Small intestine (tissue), 7 donors: ENCODE data around the gene ERP29. TPM values are rescaled to one million over a fixed set of nuclear protein-coding genes. Genes with fewer than 3 reads are reported as not detected.
"Not testable (repeated sequence)": the region's sequence is repeated elsewhere in the genome, so short reads cannot be mapped to it uniquely, and the experiment has no call there.

ENCODE experiments used
- DNase-seq, 2 donors: peaks; one replicate each; pipeline versions ENCODE4 v3.0.0 to v3.0.0-alpha.2; 2013
- FAIRE-seq: peaks from 2 replicates; lab custom pipeline; 2012; peaks lifted over from hg19 to GRCh38; lab: Jason Lieb, UNC
- H3K27ac ChIP-seq, 3 donors: one replicate each; pipeline ENCODE4 v1.5.1; 2013; ENCODE audit warnings: low read length in 2 of 3, mild to moderate bottlenecking in 2 of 3, control low read depth in 1 of 3, inconsistent platforms in 1 of 3, low read depth in 1 of 3, moderate library complexity in 1 of 3
- H3K27me3 ChIP-seq, 3 donors: one replicate each; pipeline ENCODE4 v1.6.1; 2013; ENCODE audit warnings: low read length in 3 of 3, inconsistent platforms in 1 of 3; ENCODE audit not compliant: control insufficient read depth in 3 of 3, insufficient read depth in 3 of 3
- H3K36me3 ChIP-seq, 3 donors: one replicate each; pipeline ENCODE4 v1.6.1; 2013; ENCODE audit warnings: low read length in 3 of 3, inconsistent platforms in 1 of 3, low read depth in 1 of 3, mild to moderate bottlenecking in 1 of 3, moderate library complexity in 1 of 3; ENCODE audit not compliant: control insufficient read depth in 3 of 3, insufficient read depth in 2 of 3
- H3K4me1 ChIP-seq, 3 donors: one replicate each; pipeline ENCODE4 v1.6.1; 2013; ENCODE audit warnings: low read length in 2 of 3, inconsistent platforms in 1 of 3, low read depth in 1 of 3, mild to moderate bottlenecking in 1 of 3, moderate library complexity in 1 of 3; ENCODE audit not compliant: control insufficient read depth in 3 of 3, insufficient read depth in 2 of 3
- H3K4me3 ChIP-seq, 3 donors: one replicate each; pipeline ENCODE4 v1.5.1; 2013; ENCODE audit warnings: low read length in 3 of 3, control low read depth in 1 of 3, inconsistent platforms in 1 of 3, low read depth in 1 of 3, mild to moderate bottlenecking in 1 of 3, moderate library complexity in 1 of 3
- H3K9me3 ChIP-seq, 2 donors: one replicate each; pipeline ENCODE4 v1.6.1; 2013; ENCODE audit warnings: low read depth in 1 of 2, low read length in 1 of 2; ENCODE audit not compliant: control insufficient read depth in 2 of 2, insufficient read depth in 1 of 2
- WGBS, 3 donors: extraction: QIAGEN DNeasy Blood & Tissue Kit; methylation state at CpG; one replicate each; pipeline ENCODE4 v1.1.7; 2013; 5-methylcytosine and 5-hydroxymethylcytosine counted together
- polyA plus RNA-seq, 4 donors: library from polyadenylated mRNA; stranded (reverse) in 3 of 4; unstranded in 1 of 4; fragments of 200-250 nt in 3 of 4; fragments of 120-200 nt in 1 of 4; gene quantifications; one replicate each; pipeline versions ENCODE4 v1.2.1 to v1.2.3, GENCODE V29; 2013
- donor health status: healthy with polysubstance abuse.
- donor health status: control.
- donor health status: control.
- donor health status: Bipolar disorder and iron deficiency.
- donor health status: healthy.

The ERP29 gene
- polyA plus RNA-seq, 4 donors: 64.9 to 213 (median 144) TPM

- peaks cover 0 to 13% (median 4%) of the 10 kb centered on the region in 3 donors for H3K4me1 ChIP-seq
- H3K4me3 ChIP-seq: no peak overlapping the region
- H3K27me3 ChIP-seq: no peaks in the 10 kb centered on the region
- peaks cover 0 to 13% (median 0%) of the 10 kb centered on the region in 3 donors for H3K36me3 ChIP-seq
- DNase-seq (no peak), FAIRE-seq (no peak)
- H3K9me3 ChIP-seq: no peaks in the 10 kb centered on the region
- no peak overlapping the region for H3K27ac ChIP-seq
- WGBS, 3 donors: 87 to 94% (median 92%) methylated on average over 9 of the region's 9 CpGs
Observed at GRCh38 chr12:112007945-112008344, 5.3 kb upstream of the ERP29 start.

- WGBS, 3 donors: 50 to 63% (median 54%) methylated on average over 3 of the region's 3 CpGs
- DNase-seq: no peak
- FAIRE-seq: no peak
Observed at GRCh38 chr12:112008918-112009317, 4.3 kb upstream of the ERP29 start.

DNA sequence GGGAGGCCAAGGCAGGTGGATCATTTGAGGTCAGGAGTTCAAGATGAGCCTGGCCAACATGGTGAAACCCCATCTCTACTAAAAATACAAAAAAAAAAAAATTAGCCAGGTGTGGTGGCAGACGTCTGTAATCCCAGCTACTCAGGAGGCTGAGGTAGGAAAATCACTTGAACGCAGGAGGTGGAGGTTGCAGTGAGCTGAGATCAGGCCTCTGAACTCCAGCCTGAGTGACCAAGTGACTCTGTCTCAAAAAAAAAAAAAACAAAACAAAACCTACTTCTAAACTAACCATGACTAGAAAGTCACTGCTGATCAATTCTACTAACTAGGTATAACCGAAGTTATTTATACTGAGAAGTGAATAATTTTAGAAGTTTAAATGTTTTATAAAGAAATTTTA lies 3.6 kb upstream of the ERP29 start:
- 63 to 80% (median 67%) methylated on average over 3 of the region's 3 CpGs for WGBS, 3 donors
- not testable (repeated sequence) for H3K9me3 ChIP-seq, H3K27ac ChIP-seq, H3K27me3 ChIP-seq, FAIRE-seq, H3K4me3 ChIP-seq, H3K36me3 ChIP-seq, DNase-seq
- H3K4me1 ChIP-seq: peaks cover 2 to 16% (median 4%) of the 10 kb centered on the region in 3 donors

More at GRCh38 chr12:112008918-112009317, 4.3 kb upstream of the ERP29 start:
- Histone ChIP-seq H3K27me3 (no peaks in the 10 kb centered on the region), H3K36me3 (peaks cover 0 to 12% (median 0%) of the 10 kb centered on the region in 3 donors), H3K27ac (no peak overlapping the region), H3K9me3 (no peaks in the 10 kb centered on the region), H3K4me3 (no peak overlapping the region), H3K4me1 (peaks cover 0 to 13% (median 4%) of the 10 kb centered on the region in 3 donors)

DNA sequence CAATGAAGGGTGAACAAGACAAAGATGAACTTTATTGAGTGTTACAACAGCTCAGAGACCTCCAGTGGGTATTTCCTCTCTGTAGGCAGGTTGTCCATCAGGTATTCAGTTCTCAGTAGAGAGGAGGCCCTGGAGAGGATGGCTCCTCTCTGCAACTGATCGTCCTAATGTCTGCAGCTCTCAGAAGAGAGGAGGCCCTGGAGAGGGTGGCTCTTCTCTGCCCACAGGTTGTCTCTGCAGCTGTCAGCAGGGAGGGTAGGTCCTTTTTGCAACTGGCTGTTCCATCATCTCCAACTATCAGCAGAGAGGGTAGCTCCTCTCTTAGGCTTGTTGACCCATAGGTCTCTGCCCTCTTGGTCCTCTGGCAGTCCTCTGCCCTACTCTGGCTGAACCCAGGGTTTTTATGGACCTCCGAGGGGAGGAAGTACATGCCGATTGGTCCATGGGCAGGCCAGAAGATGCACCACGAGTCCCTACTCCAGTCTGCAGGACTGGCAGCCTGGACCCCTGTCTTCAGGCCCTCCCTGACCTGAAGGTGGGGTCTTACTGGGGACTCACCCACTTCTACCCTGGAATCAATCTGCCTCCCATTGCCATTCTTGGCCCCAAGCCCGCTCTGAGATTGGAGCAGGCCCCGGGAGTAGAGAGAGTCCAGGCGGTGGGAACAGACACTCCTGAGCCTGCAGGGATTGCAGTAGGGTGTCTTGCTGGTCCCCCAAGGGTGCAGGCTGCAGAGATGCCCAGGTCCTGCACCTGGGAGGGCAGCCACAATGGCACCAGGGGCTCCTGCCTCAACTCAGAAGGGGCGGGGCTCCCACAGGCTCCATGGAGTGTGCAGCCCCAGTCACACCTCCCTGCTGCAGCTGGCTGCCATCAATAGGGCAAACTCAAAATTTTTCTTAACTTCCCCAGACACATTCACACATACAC lies 2.5 kb upstream of the ERP29 start:
- Histone ChIP-seq H3K9me3 (no peaks in the 10 kb centered on the region), H3K4me3 (no peak overlapping the region), H3K36me3 (peaks cover 0 to 10% (median 0%) of the 10 kb centered on the region in 3 donors), H3K27me3 (no peaks in the 10 kb centered on the region), H3K27ac (no peak overlapping the region), H3K4me1 (peaks cover 3 to 18% (median 4%) of the 10 kb centered on the region in 3 donors)
- FAIRE-seq: no peak
- 91 to 97% (median 96%) methylated on average over 8 of the region's 8 CpGs for WGBS, 3 donors
- DNase-seq: no peak

- Histone ChIP-seq H3K9me3 (no peaks in the 10 kb centered on the region), H3K4me3 (peak overlapping the region in 1 of 3 donors; percentile 89), H3K27me3 (no peaks in the 10 kb centered on the region), H3K4me1 (peaks cover 3 to 18% (median 4%) of the 10 kb centered on the region in 3 donors), H3K27ac (peak overlapping the region in 2 of 3 donors; percentile 96 to 99), H3K36me3 (peaks cover 0 to 14% (median 3%) of the 10 kb centered on the region in 3 donors)
- FAIRE-seq (no peak), DNase-seq (no peak)
- WGBS, 3 donors: 68 to 89% (median 73%) methylated on average over 8 of the region's 8 CpGs
Observed at GRCh38 chr12:112011685-112012084, 1.5 kb upstream of the ERP29 start.

DNA sequence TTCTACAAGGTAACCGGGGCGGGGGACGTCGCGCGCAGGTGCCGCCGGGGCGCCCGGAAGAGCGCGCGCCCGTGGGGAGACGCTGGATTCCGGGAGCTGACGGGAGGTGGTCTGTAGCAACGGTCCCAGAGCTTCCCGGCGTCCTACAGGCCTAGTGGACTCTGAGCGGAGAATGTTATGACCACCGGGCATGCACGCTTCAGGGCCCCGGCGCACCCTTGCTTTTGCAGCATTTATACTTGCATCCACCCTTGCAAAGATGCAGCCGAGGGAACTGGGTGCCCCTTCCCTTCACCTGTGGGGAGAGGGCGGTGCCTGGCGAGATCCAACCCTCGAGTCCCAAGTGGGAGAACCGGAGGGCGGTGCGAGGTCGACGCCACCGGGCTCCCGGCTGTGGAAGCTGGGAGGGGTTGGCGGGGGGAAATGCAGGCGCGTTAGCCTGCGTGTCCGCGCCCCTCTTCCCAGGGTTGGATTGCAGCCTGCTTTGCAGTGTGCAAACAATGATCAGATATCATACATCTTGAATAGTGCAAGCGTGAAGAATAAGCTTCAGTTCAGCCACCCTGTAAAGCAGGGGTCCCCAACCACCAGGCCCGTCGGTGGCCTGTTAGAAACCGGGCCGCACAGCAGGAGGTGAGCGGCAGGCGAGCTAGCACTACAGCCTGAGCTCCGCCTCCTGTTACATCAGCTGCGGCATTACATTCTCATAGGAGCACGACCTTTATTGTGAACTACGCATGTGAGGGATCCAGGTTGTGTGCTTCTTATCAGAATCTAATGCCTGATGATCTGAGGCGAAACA lies 576 bp downstream of the ERP29 start:
- peaks cover 3 to 18% (median 4%) of the 10 kb centered on the region in 3 donors for H3K4me1 ChIP-seq
- H3K4me3 ChIP-seq: peak overlapping the region; percentile 65 to 93 (median 85)
- DNase-seq (peak; percentile 81 to 88), FAIRE-seq (no peak)
- peak overlapping the region; percentile 85 to 95 (median 91) for H3K27ac ChIP-seq
- no peaks in the 10 kb centered on the region for H3K9me3 ChIP-seq
- no peaks in the 10 kb centered on the region for H3K27me3 ChIP-seq
- WGBS, 3 donors: 0 to 1% (median 1%) methylated on average over 49 to 54 of the region's 54 CpGs
- peaks cover 0 to 14% (median 3%) of the 10 kb centered on the region in 3 donors for H3K36me3 ChIP-seq

DNA sequence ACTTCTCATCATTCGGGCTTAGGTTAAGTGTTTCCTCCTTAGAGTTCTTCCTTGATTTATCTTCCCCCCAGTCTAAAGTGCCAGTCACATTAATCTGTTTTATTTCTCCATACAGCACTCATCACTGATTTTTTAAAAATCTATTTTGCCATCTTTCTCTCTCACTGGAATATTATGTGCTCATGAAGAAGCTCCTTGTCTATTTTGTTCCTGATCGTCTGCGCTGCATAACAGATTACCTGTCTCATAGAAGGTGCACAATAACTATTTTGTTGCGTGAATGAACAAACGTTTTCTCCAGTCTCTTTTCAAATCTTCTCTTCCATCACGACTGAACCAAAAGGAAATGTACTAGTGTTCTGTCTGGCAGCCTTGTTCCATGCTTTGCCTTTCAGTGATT lies 2.7 kb downstream of the ERP29 start:
- DNase-seq: no peak
- Histone ChIP-seq H3K27ac (no peak overlapping the region), H3K4me1 (peaks cover 3 to 18% (median 4%) of the 10 kb centered on the region in 3 donors), H3K4me3 (no peak overlapping the region), H3K9me3 (no peaks in the 10 kb centered on the region), H3K27me3 (no peaks in the 10 kb centered on the region), H3K36me3 (peaks cover 4 to 19% (median 12%) of the 10 kb centered on the region in 3 donors)
- 96 to 97% (median 97%) methylated on average over 6 of the region's 6 CpGs for WGBS, 3 donors
- no peak for FAIRE-seq

DNA sequence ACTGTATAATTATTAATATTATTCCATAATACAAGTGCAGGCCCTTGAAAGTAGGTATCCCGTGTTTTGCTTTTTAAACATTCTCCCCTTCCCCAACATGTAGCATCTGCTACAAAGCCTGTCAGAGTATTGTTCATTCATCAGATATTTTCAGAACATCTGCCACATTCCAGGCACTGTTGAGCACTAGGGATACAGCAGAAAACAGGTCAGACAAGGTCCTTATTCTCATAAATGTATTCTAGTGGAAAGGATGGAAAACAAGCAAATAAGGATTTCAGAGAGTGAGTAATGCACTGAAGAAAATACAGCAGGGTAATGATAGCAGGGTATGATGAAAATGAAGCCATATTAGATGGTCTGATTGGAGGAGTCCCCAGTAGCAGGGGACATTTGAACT lies 3.8 kb downstream of the ERP29 start:
- WGBS, 3 donors: 85 to 90% (median 89%) methylated on average over 1 of the region's 1 CpG
- DNase-seq (no peak), FAIRE-seq (no peak)
- H3K36me3 ChIP-seq: peaks cover 9 to 22% (median 17%) of the 10 kb centered on the region in 3 donors
- peaks cover under 1 to 13% (median 3%) of the 10 kb centered on the region in 3 donors for H3K4me1 ChIP-seq
- H3K4me3 ChIP-seq: no peak overlapping the region
- no peaks in the 10 kb centered on the region for H3K9me3 ChIP-seq
- H3K27me3 ChIP-seq: no peaks in the 10 kb centered on the region
- H3K27ac ChIP-seq: no peak overlapping the region
